HG03460 (cell line): ENCODE results near the gene PRKAR1B.
"Not testable (repeated sequence)": the region's sequence is repeated elsewhere in the genome, so short reads cannot be mapped to it uniquely, and the experiment has no call there.

Experiments used
- ATAC-seq: cut with Tn5 transposase; IDR thresholded peaks from one replicate; pipeline ENCODE4 v1.9.1; 2021; ENCODE audit not compliant: unreplicated experiment

Gene PRKAR1B

GRCh38 chr7:672891-673290, 54.2 kb downstream of the PRKAR1B start:
- no peak for ATAC-seq

- ATAC-seq, result no peak
These were observed 55.6 kb downstream of the PRKAR1B start for GRCh38 chr7:671415-672042.

GRCh38 chr7:670501-671390, 56.3 kb downstream of the PRKAR1B start:
- no peak for ATAC-seq

- ATAC-seq, result no peak
These were observed 58.1 kb downstream of the PRKAR1B start for GRCh38 chr7:668958-669357.

- ATAC-seq, result no peak
These were observed 58.7 kb downstream of the PRKAR1B start for GRCh38 chr7:668139-668931.

GRCh38 chr7:666454-667292, 60.4 kb downstream of the PRKAR1B start:
- no peak for ATAC-seq

- ATAC-seq, result no peak
These were observed 61.2 kb downstream of the PRKAR1B start for GRCh38 chr7:665736-666453.

- ATAC-seq, result no peak
These were observed 61.9 kb downstream of the PRKAR1B start for GRCh38 chr7:664997-665735.

GRCh38 chr7:664402-664775, 62.7 kb downstream of the PRKAR1B start:
- no peak for ATAC-seq

- ATAC-seq, result no peak
These were observed 64.5 kb downstream of the PRKAR1B start for GRCh38 chr7:662576-662975.

- ATAC-seq, result no peak
These were observed 67.1 kb downstream of the PRKAR1B start for GRCh38 chr7:659996-660395.

GRCh38 chr7:659306-659847, 67.7 kb downstream of the PRKAR1B start:
- ATAC-seq, result no peak

- no peak for ATAC-seq
These were observed 69.4 kb downstream of the PRKAR1B start for GRCh38 chr7:657565-658119.

GRCh38 chr7:657010-657409, 70.1 kb downstream of the PRKAR1B start:
- not testable (repeated sequence) for ATAC-seq

GRCh38 chr7:655758-656157, 71.3 kb downstream of the PRKAR1B start:
- ATAC-seq, result no peak

- ATAC-seq, result no peak
These were observed 73.0 kb downstream of the PRKAR1B start for GRCh38 chr7:653829-654764.

GRCh38 chr7:652881-653280, 74.2 kb downstream of the PRKAR1B start:
- no peak for ATAC-seq

GRCh38 chr7:652167-652566, 74.9 kb downstream of the PRKAR1B start:
- not testable (repeated sequence) for ATAC-seq
